Neural crest cell (in vitro differentiated cells): ENCODE results near the gene SAFB. TPM values are rescaled to one million over a fixed set of nuclear protein-coding genes. Genes with fewer than 3 reads are reported as not detected.

ENCODE experiments used
- DNase-seq: peaks from one replicate; pipeline ENCODE4 v3.0.0; 2021; ENCODE audit warnings: low read depth, mixed read lengths, low spot score
- H3K27ac Mint-ChIP-seq: one replicate; pipeline ENCODE4 v1.8.0; 2021; ENCODE audit warnings: mild to moderate bottlenecking, mixed read lengths; ENCODE audit not compliant: unreplicated experiment
- H3K27me3 Mint-ChIP-seq: 2 replicates; pipeline ENCODE4 v1.8.0; 2021; ENCODE audit warnings: low read depth, mild to moderate bottlenecking, mixed read lengths
- H3K36me3 Mint-ChIP-seq: 2 replicates; pipeline ENCODE4 v1.8.0; 2021; ENCODE audit warnings: low read depth, mild to moderate bottlenecking, mixed read lengths
- H3K4me1 Mint-ChIP-seq: 2 replicates; pipeline ENCODE4 v1.8.0; 2021; ENCODE audit warnings: mixed read lengths
- H3K4me3 Mint-ChIP-seq: one replicate; pipeline ENCODE4 v1.8.0; 2021; ENCODE audit warnings: mild to moderate bottlenecking, mixed read lengths
- H3K9me3 Mint-ChIP-seq: 2 replicates; pipeline ENCODE4 v1.8.0; 2021; ENCODE audit warnings: mixed read lengths
- total RNA-seq: library from RNA; stranded (reverse); gene quantifications from 2 replicates; pipeline ENCODE4 v1.2.1, GENCODE V29; 2021
- TF ChIP-seq, protein P1 (sequence below): fragments of 200-600 bp; sonication (generic); conservative IDR thresholded peaks from 2 replicates; pipeline ENCODE4 v1.5.0; 2021; ENCODE audit warnings: antibody characterized with exemption, mild to moderate bottlenecking

SAFB gene
- total RNA-seq, 1 donor from 2014 or later, result 176 TPM

- no peak overlapping the region for H3K4me3 Mint-ChIP-seq
- H3K27ac Mint-ChIP-seq, result no peak overlapping the region
- peaks cover 9% of the 10 kb centered on the region for H3K4me1 Mint-ChIP-seq
- no peaks in the 10 kb centered on the region for H3K9me3 Mint-ChIP-seq
- TF ChIP-seq, protein P1, sequence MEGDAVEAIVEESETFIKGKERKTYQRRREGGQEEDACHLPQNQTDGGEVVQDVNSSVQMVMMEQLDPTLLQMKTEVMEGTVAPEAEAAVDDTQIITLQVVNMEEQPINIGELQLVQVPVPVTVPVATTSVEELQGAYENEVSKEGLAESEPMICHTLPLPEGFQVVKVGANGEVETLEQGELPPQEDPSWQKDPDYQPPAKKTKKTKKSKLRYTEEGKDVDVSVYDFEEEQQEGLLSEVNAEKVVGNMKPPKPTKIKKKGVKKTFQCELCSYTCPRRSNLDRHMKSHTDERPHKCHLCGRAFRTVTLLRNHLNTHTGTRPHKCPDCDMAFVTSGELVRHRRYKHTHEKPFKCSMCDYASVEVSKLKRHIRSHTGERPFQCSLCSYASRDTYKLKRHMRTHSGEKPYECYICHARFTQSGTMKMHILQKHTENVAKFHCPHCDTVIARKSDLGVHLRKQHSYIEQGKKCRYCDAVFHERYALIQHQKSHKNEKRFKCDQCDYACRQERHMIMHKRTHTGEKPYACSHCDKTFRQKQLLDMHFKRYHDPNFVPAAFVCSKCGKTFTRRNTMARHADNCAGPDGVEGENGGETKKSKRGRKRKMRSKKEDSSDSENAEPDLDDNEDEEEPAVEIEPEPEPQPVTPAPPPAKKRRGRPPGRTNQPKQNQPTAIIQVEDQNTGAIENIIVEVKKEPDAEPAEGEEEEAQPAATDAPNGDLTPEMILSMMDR, result no peak
- no peak for DNase-seq
- no peaks in the 10 kb centered on the region for H3K27me3 Mint-ChIP-seq
- H3K36me3 Mint-ChIP-seq, result peaks cover 9% of the 10 kb centered on the region
Measured at GRCh38 chr19:5588441-5588840, 34.4 kb upstream of the SAFB start.

DNA sequence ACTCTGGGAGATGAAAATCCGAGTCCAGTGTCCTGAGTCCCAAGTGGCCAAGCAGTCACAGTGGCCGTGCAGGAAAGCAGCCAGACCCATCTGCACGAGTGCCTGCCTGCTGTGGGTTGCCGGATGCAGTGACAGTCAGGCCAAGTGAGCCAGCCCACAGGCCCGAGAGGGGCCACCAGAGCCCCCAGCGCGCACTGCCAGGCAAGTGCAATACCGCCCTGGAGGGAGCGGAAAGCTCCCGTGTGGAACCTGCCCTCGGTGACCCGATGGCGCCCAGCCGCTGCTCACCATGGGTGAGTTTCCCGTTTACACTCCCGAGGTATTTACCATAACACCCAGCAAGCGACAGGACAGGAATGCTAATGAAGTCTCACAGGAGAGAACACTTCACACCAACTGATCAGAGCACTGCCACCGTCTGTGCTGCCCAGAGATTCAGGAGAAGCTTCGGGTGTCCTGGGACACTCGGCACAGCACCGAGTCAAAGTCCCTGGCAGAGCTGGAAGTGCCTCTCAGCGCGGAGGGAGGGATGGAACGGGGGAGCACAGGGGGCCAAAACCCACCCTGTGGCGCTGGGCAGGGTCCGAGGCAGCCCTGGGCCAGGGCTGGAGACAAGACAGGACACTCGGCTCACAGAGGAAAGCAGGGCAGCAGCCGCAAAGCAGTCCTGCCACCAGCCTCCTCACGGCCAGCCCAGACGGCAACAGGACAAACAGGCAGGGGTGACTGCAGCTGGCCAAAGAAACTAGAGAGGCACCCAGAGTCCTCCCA lies 33.8 kb upstream of the SAFB start:
- Mint-ChIP-seq H3K36me3 (peaks cover 11% of the 10 kb centered on the region), H3K4me3 (no peak overlapping the region), H3K27me3 (no peaks in the 10 kb centered on the region), H3K27ac (peak overlapping the region; percentile 19), H3K9me3 (no peaks in the 10 kb centered on the region), H3K4me1 (peaks cover 9% of the 10 kb centered on the region)
- DNase-seq, result no peak
- TF ChIP-seq, protein P1, result no peak

DNA sequence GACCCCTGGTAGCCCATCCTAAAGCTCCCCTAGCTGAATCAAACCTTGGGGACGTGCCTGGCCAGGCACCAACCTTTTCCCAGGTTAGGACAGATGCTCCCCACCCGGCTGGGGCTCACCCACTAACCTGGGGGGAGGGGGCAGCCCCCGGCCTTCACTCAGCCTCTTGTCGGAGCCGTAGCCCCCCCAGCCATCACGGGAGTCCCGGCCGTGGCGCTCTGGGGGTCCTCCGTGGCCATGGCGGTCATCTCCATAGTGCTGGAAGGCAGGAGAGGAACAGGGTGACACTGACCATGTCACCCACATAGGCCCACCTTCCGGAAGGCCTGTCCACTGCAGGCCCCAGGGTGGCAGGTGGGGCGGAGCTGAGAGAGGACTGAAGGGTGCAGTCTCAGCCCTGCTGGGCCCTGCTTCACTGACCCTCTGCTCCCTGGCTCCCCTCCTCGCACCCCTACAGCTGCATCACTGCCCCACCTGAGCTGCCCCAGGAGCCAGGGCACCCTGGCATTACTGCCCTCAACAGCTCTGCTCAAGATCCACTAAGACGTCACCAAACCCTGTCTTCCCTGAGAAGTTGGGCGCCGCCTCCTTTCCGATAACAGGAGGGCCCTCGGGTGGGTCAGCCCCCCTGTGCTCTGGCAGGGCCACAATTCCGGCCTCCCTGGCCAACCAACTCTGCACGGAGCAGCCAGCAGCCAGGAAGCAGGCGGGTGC lies 32.6 kb upstream of the SAFB start:
- Mint-ChIP-seq H3K36me3 (peaks cover 11% of the 10 kb centered on the region), H3K27ac (no peak overlapping the region), H3K4me1 (peaks cover 9% of the 10 kb centered on the region), H3K9me3 (no peaks in the 10 kb centered on the region), H3K27me3 (no peaks in the 10 kb centered on the region), H3K4me3 (no peak overlapping the region)
- TF ChIP-seq, protein P1, result no peak
- no peak for DNase-seq

- H3K9me3 Mint-ChIP-seq, result no peaks in the 10 kb centered on the region
- H3K4me1 Mint-ChIP-seq, result peaks cover 5% of the 10 kb centered on the region
- no peaks in the 10 kb centered on the region for H3K27me3 Mint-ChIP-seq
- H3K4me3 Mint-ChIP-seq, result no peak overlapping the region
- peaks cover 14% of the 10 kb centered on the region for H3K36me3 Mint-ChIP-seq
- TF ChIP-seq, protein P1, result no peak
- H3K27ac Mint-ChIP-seq, result no peak overlapping the region
- no peak for DNase-seq
Measured at GRCh38 chr19:5590865-5591154, 32.1 kb upstream of the SAFB start.

- Mint-ChIP-seq H3K9me3 (no peaks in the 10 kb centered on the region), H3K27me3 (no peaks in the 10 kb centered on the region), H3K4me1 (peaks cover 3% of the 10 kb centered on the region), H3K27ac (no peak overlapping the region), H3K36me3 (peaks cover 14% of the 10 kb centered on the region), H3K4me3 (no peak overlapping the region)
- no peak for DNase-seq
- TF ChIP-seq, protein P1, result no peak
Measured at GRCh38 chr19:5591476-5591875, 31.4 kb upstream of the SAFB start.
